ENCODE results near the gene SLC7A5. TPM values are rescaled to one million over a fixed set of nuclear protein-coding genes. Genes with fewer than 3 reads are reported as not detected.

Gene SLC7A5
- total and polyA plus RNA-seq, 2 of the 13 experiments (the other 11 are each of a cell fraction or from before 2014, with no cell fraction given): 79.6 to 155 TPM

- TF ChIP-seq FOXM1 (CRISPR knock-in tag; IDR thresholded peaks at IDR 0.05) (no peak), POLR2A (IDR thresholded peaks at IDR 0.05; ENCODE audit: insufficient read depth in 1 of 2, low read depth in 2 of 2, low read length in 2 of 2) (peak in 1 of 2 experiments; percentile 82; a peak in 2 of 4 replicates), KLF12 (CRISPR knock-in tag; IDR thresholded peaks at IDR 0.05; ENCODE audit: borderline replicate concordance) (peak; percentile 88; the same call in 1 of the 2 replicates), ZNF317 (CRISPR knock-in tag; IDR thresholded peaks at IDR 0.05) (0 out of 2 replicates have a peak, but pooled peaks have one; percentile 43), AGO1 (IDR thresholded peaks at IDR 0.05; ENCODE audit: low read depth, low read length, poor library complexity, severe bottlenecking) (peak; percentile 41), ZNF224 (CRISPR knock-in tag; IDR thresholded peaks at IDR 0.05) (no peak), ZFY (CRISPR knock-in tag; IDR thresholded peaks at IDR 0.05) (peak; percentile 41; the same call in 1 of the 2 replicates), SATB2 (CRISPR knock-in tag; IDR thresholded peaks at IDR 0.05) (no peak), ARID3A (IDR thresholded peaks at IDR 0.05; ENCODE audit: low read depth, low read length) (peak; percentile 11; the same call in 1 of the 2 replicates), HNRNPL (IDR thresholded peaks at IDR 0.05; ENCODE audit: low read depth, low read length) (peak; percentile 96), THAP7 (CRISPR knock-in tag; IDR thresholded peaks at IDR 0.05) (no peak), SMAD3 (CRISPR knock-in tag; IDR thresholded peaks at IDR 0.05) (peak; percentile 95), TP53 (CRISPR knock-in tag; conservative IDR thresholded peaks at IDR 0.05) (peak; percentile 68; the same call in 1 of the 2 replicates), HCFC1 (IDR thresholded peaks at IDR 0.05; ENCODE audit: low read depth, low read length) (no peak), SIN3A (IDR thresholded peaks at IDR 0.05; ENCODE audit: borderline replicate concordance, low read depth, low read length) (peak; percentile 87; the same call in 1 of the 2 replicates), ZNF547 (CRISPR knock-in tag; IDR thresholded peaks at IDR 0.05) (peak; percentile 56; the same call in 1 of the 2 replicates), SIN3B (IDR thresholded peaks at IDR 0.05; ENCODE audit: low read length) (peak; percentile 35; the same call in 1 of the 2 replicates), ZNF292 (CRISPR knock-in tag; IDR thresholded peaks at IDR 0.05; ENCODE audit: borderline replicate concordance, low read depth) (peak; percentile 92), ZNF451 (CRISPR knock-in tag; IDR thresholded peaks at IDR 0.05) (peak; percentile 85; the same call in 1 of the 2 replicates), ZMYM4 (CRISPR knock-in tag; IDR thresholded peaks at IDR 0.05) (peak; percentile 56; the same call in 1 of the 2 replicates), ELF1 (CRISPR knock-in tag; IDR thresholded peaks at IDR 0.05) (peak; percentile 56; the same call in 1 of the 2 replicates)
- TF ChIP-seq, protein P1, sequence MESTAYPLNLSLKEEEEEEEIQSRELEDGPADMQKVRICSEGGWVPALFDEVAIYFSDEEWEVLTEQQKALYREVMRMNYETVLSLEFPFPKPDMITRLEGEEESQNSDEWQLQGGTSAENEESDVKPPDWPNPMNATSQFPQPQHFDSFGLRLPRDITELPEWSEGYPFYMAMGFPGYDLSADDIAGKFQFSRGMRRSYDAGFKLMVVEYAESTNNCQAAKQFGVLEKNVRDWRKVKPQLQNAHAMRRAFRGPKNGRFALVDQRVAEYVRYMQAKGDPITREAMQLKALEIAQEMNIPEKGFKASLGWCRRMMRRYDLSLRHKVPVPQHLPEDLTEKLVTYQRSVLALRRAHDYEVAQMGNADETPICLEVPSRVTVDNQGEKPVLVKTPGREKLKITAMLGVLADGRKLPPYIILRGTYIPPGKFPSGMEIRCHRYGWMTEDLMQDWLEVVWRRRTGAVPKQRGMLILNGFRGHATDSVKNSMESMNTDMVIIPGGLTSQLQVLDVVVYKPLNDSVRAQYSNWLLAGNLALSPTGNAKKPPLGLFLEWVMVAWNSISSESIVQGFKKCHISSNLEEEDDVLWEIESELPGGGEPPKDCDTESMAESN (CRISPR knock-in tag; conservative IDR thresholded peaks at IDR 0.05): peak; percentile 86
Measured at GRCh38 chr16:87853411-87854052, 15.8 kb downstream of the SLC7A5 start (continued).
